ENCODE measurements around the gene ARMC7. TPM values are rescaled to one million over a fixed set of nuclear protein-coding genes. Genes with fewer than 3 reads are reported as not detected.

Gene ARMC7
- total and polyA plus RNA-seq, 2 of the 13 experiments (the other 11 are each of a cell fraction or from before 2014, with no cell fraction given) = 3.9 to 4.2 TPM

- TF ChIP-seq ASH2L (IDR thresholded peaks at IDR 0.05; ENCODE audit: insufficient read length, low read depth, low read length) = no peak
- no peak for TF ChIP-seq ZNF776 (CRISPR knock-in tag; IDR thresholded peaks at IDR 0.05)
- TF ChIP-seq NR2F2 (IDR thresholded peaks at IDR 0.05; ENCODE audit: borderline replicate concordance, low read depth) = peak; percentile 70
- peak; percentile 95 for TF ChIP-seq HNF4A (CRISPR knock-in tag; IDR thresholded peaks at IDR 0.05)
- TF ChIP-seq ZNF180 (CRISPR knock-in tag; IDR thresholded peaks at IDR 0.05; ENCODE audit: borderline replicate concordance, low read depth) = no peak
- TF ChIP-seq CREM (IDR thresholded peaks at IDR 0.05) = no peak
- no peak for TF ChIP-seq CREM (CRISPR knock-in tag; IDR thresholded peaks at IDR 0.05)
- TF ChIP-seq ZNF576 (CRISPR knock-in tag; IDR thresholded peaks at IDR 0.05) = no peak
- TF ChIP-seq SNRNP70 (IDR thresholded peaks at IDR 0.05; ENCODE audit: low read depth, low read length) = no peak
- no peak for TF ChIP-seq ZFP90 (CRISPR knock-in tag; IDR thresholded peaks at IDR 0.05; ENCODE audit: borderline replicate concordance)
- no peak for TF ChIP-seq TCF12 (IDR thresholded peaks at IDR 0.05)
- no peak for TF ChIP-seq TCF12 (CRISPR knock-in tag; IDR thresholded peaks at IDR 0.05)
- TF ChIP-seq, protein P1, sequence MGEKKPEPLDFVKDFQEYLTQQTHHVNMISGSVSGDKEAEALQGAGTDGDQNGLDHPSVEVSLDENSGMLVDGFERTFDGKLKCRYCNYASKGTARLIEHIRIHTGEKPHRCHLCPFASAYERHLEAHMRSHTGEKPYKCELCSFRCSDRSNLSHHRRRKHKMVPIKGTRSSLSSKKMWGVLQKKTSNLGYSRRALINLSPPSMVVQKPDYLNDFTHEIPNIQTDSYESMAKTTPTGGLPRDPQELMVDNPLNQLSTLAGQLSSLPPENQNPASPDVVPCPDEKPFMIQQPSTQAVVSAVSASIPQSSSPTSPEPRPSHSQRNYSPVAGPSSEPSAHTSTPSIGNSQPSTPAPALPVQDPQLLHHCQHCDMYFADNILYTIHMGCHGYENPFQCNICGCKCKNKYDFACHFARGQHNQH (CRISPR knock-in tag; IDR thresholded peaks at IDR 0.05) = peak; percentile 73
- TF ChIP-seq ZNF709 (CRISPR knock-in tag; IDR thresholded peaks at IDR 0.05) = no peak
- TF ChIP-seq GATAD2A (CRISPR knock-in tag; IDR thresholded peaks at IDR 0.05) = peak; percentile 90
- TF ChIP-seq GATAD1 (CRISPR knock-in tag; IDR thresholded peaks at IDR 0.05) = peak; percentile 53
- no peak for TF ChIP-seq TEF (CRISPR knock-in tag; IDR thresholded peaks at IDR 0.05)
- TF ChIP-seq MED13 (CRISPR knock-in tag; IDR thresholded peaks at IDR 0.05) = no peak
- TF ChIP-seq HES4 (CRISPR knock-in tag; IDR thresholded peaks at IDR 0.05; ENCODE audit: borderline replicate concordance) = peak; percentile 47; the same call in 1 of the 2 replicates
- no peak for TF ChIP-seq TCF7 (IDR thresholded peaks at IDR 0.05; ENCODE audit: low read depth)
- no peak for TF ChIP-seq TGIF2 (CRISPR knock-in tag; IDR thresholded peaks at IDR 0.05)
- 0 out of 2 replicates have a peak, but pooled peaks have one; percentile 41 for TF ChIP-seq ZBTB43 (CRISPR knock-in tag; conservative IDR thresholded peaks at IDR 0.05)
- TF ChIP-seq, protein P2, sequence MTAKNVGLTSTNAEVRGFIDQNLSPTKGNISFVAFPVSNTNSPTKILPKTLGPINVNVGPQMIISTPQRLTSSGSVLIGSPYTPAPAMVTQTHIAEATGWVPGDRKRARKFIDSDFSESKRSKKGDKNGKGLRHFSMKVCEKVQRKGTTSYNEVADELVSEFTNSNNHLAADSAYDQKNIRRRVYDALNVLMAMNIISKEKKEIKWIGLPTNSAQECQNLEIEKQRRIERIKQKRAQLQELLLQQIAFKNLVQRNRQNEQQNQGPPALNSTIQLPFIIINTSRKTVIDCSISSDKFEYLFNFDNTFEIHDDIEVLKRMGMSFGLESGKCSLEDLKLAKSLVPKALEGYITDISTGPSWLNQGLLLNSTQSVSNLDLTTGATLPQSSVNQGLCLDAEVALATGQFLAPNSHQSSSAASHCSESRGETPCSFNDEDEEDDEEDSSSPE (CRISPR knock-in tag; IDR thresholded peaks at IDR 0.05) = peak; percentile 55; the same call in 1 of the 2 replicates
- no peak for TF ChIP-seq ATM (IDR thresholded peaks at IDR 0.05; ENCODE audit: borderline replicate concordance)
- TF ChIP-seq PPARG (CRISPR knock-in tag; conservative IDR thresholded peaks at IDR 0.05) = 0 out of 2 replicates have a peak, but pooled peaks have one; percentile 60
- TF ChIP-seq THRA (CRISPR knock-in tag; IDR thresholded peaks at IDR 0.05; ENCODE audit: borderline replicate concordance) = peak; percentile 21
Observed at GRCh38 chr17:75077072-75077495, 32.7 kb upstream of the ARMC7 start (continued).
